Ascending aorta (tissue), 2 donors: ENCODE results near the gene BOLL. TPM values are rescaled to one million over a fixed set of nuclear protein-coding genes. Genes with fewer than 3 reads are reported as not detected.

Source experiments
- DNase-seq, 2 donors: peaks; one replicate each; pipeline ENCODE4 v3.0.0-alpha.2; 2019; ENCODE audit warnings: low spot score in 2 of 2
- H3K27ac ChIP-seq, 2 donors: fragments of 200-600 bp; sonication (generic); one replicate each; pipeline ENCODE4 v1.5.1; 2016 to 2017; ENCODE audit warnings: mild to moderate bottlenecking in 1 of 2
- H3K27me3 ChIP-seq: fragments of 200-600 bp; sonication (generic); one replicate; pipeline ENCODE4 v1.5.1; 2017
- H3K36me3 ChIP-seq, 2 donors: fragments of 200-600 bp; sonication (generic); one replicate each; pipeline ENCODE4 v1.5.1; 2016
- H3K4me1 ChIP-seq, 2 donors: fragments of 200-600 bp; sonication (generic); one replicate each; pipeline ENCODE4 v1.5.1; 2016 to 2017; ENCODE audit warnings: mild to moderate bottlenecking in 1 of 2
- H3K4me3 ChIP-seq, 2 donors: fragments of 200-600 bp; sonication (generic); one replicate each; pipeline ENCODE4 v1.5.1; 2016 to 2017; ENCODE audit warnings: mild to moderate bottlenecking in 1 of 2
- H3K9me3 ChIP-seq, 2 donors: fragments of 200-600 bp; sonication (generic); one replicate each; pipeline ENCODE4 v1.5.1; 2016
- CTCF ChIP-seq, 3 experiments: fragments of 200-600 bp in 2 of 3; fragments of 450-650 bp in 1 of 3; sonication (generic) in 2 of 3; IDR thresholded peaks; one replicate each; pipeline ENCODE4 v1.5.1; 2016 to 2019; ENCODE audit warnings: antibody characterized with exemption in 3 of 3, mild to moderate bottlenecking in 1 of 3, moderate library complexity in 1 of 3
- intact Hi-C: fragments of 100-400 bp; cut with DNase I; formaldehyde crosslinking; loops from one replicate; pipeline ENCODE4 v1.15.1; 2023
- total RNA-seq: library from RNA; depleted of rRNA; stranded (reverse); fragments of >200 nt; gene quantifications from one replicate; pipeline ENCODE4 v1.1.0, GENCODE V29; 2016

The BOLL gene
- total RNA-seq, 1 donor from 2014 or later: not detected

- DNase-seq: no peak
- peaks cover 0 to 5% of the 10 kb centered on the region in 2 donors for H3K4me1 ChIP-seq
- TF ChIP-seq CTCF (IDR thresholded peaks at IDR 0.05): peak; percentile 71 to 80 (median 75)
- H3K36me3 ChIP-seq: no peaks in the 10 kb centered on the region
- H3K9me3 ChIP-seq: no peaks in the 10 kb centered on the region
- no peak overlapping the region for H3K27ac ChIP-seq
- H3K27me3 ChIP-seq: no peaks in the 10 kb centered on the region
- peak overlapping the region in 1 of 2 donors; percentile 20 for H3K4me3 ChIP-seq
- intact Hi-C loops: loop anchor here (1.0 to 5.0 kb wide), 4 partner anchors 79 to 493 kb away; no protein-coding TSS in a partner anchor
Measured at GRCh38 chr2:197803033-197803444, 17.9 kb upstream of the BOLL start.

GRCh38 chr2:197801033-197801432 is 15.9 kb upstream of the BOLL start:
- H3K4me1 ChIP-seq: peaks cover 0 to 5% of the 10 kb centered on the region in 2 donors
- H3K27me3 ChIP-seq: no peaks in the 10 kb centered on the region
- intact Hi-C loops: loop anchor here (5.0 kb wide), 2 partner anchors 81 to 251 kb away; no protein-coding TSS in a partner anchor
- TF ChIP-seq CTCF (IDR thresholded peaks at IDR 0.05): no peak
- H3K27ac ChIP-seq: no peak overlapping the region
- no peak overlapping the region for H3K4me3 ChIP-seq
- no peaks in the 10 kb centered on the region for H3K9me3 ChIP-seq
- no peak for DNase-seq
- no peaks in the 10 kb centered on the region for H3K36me3 ChIP-seq

- no peak for TF ChIP-seq CTCF (IDR thresholded peaks at IDR 0.05)
- Histone ChIP-seq H3K27ac (no peak overlapping the region), H3K4me3 (no peak overlapping the region), H3K4me1 (peaks cover 0 to 5% of the 10 kb centered on the region in 2 donors), H3K36me3 (no peaks in the 10 kb centered on the region), H3K27me3 (no peaks in the 10 kb centered on the region), H3K9me3 (no peaks in the 10 kb centered on the region)
- DNase-seq: no peak
- intact Hi-C loops: loop anchor here (5.0 kb wide), 2 partner anchors 82 to 252 kb away; no protein-coding TSS in a partner anchor
Measured at GRCh38 chr2:197800091-197800490, 15.0 kb upstream of the BOLL start.

GRCh38 chr2:197799068-197799467 is 13.9 kb upstream of the BOLL start:
- H3K27ac ChIP-seq: no peak overlapping the region
- no peaks in the 10 kb centered on the region for H3K36me3 ChIP-seq
- no peak for TF ChIP-seq CTCF (IDR thresholded peaks at IDR 0.05)
- intact Hi-C loops: no loop called here
- H3K4me3 ChIP-seq: no peak overlapping the region
- no peaks in the 10 kb centered on the region for H3K9me3 ChIP-seq
- peaks cover 0 to 4% of the 10 kb centered on the region in 2 donors for H3K4me1 ChIP-seq
- DNase-seq: no peak
- H3K27me3 ChIP-seq: no peaks in the 10 kb centered on the region

GRCh38 chr2:197798187-197798586 is 13.1 kb upstream of the BOLL start:
- Histone ChIP-seq H3K36me3 (no peaks in the 10 kb centered on the region), H3K4me3 (peak overlapping the region in 1 of 2 donors; percentile 25), H3K27me3 (no peaks in the 10 kb centered on the region), H3K9me3 (no peaks in the 10 kb centered on the region), H3K27ac (no peak overlapping the region), H3K4me1 (no peaks in the 10 kb centered on the region)
- no peak for TF ChIP-seq CTCF (IDR thresholded peaks at IDR 0.05)
- intact Hi-C loops: no loop called here
- DNase-seq: no peak

- Histone ChIP-seq H3K27ac (no peak overlapping the region), H3K27me3 (no peaks in the 10 kb centered on the region), H3K9me3 (no peaks in the 10 kb centered on the region), H3K4me3 (no peak overlapping the region), H3K36me3 (no peaks in the 10 kb centered on the region), H3K4me1 (no peaks in the 10 kb centered on the region)
- intact Hi-C loops: no loop called here
- TF ChIP-seq CTCF (IDR thresholded peaks at IDR 0.05): no peak
- DNase-seq: no peak
Measured at GRCh38 chr2:197795277-197795676, 10.2 kb upstream of the BOLL start.
